Activated CD4-positive, alpha-beta T cell treated with anti-CD3 and anti-CD28 coated beads, Interleukin-2, amount 10 ng/mL, durations not matched to agents 24 days and 14 days (primary cell): Measurements from ENCODE around the gene USB1. TPM values are rescaled to one million over a fixed set of nuclear protein-coding genes. Genes with fewer than 3 reads are reported as not detected.
"Not testable (repeated sequence)": the region's sequence is repeated elsewhere in the genome, so short reads cannot be mapped to it uniquely, and the experiment has no call there.

Experiments used
- DNase-seq: peaks from one replicate; pipeline ENCODE4 v3.0.0; 2022
- H3K27ac Mint-ChIP-seq: one replicate; pipeline ENCODE4 v1.8.0; 2022; ENCODE audit warnings: mild to moderate bottlenecking, mixed read lengths
- H3K27me3 Mint-ChIP-seq: one replicate; pipeline ENCODE4 v1.8.0; 2022; ENCODE audit warnings: mixed read lengths
- H3K36me3 Mint-ChIP-seq: one replicate; pipeline ENCODE4 v1.8.0; 2022; ENCODE audit warnings: low read depth, mild to moderate bottlenecking, mixed read lengths
- H3K4me1 Mint-ChIP-seq: one replicate; pipeline ENCODE4 v1.8.0; 2021; ENCODE audit warnings: mixed read lengths
- H3K4me3 Mint-ChIP-seq: one replicate; pipeline ENCODE4 v1.8.0; 2022; ENCODE audit warnings: mild to moderate bottlenecking, moderate library complexity, mixed read lengths
- H3K9me3 Mint-ChIP-seq: one replicate; pipeline ENCODE4 v1.8.0; 2021; ENCODE audit warnings: mixed read lengths
- intact Hi-C: fragments of 100-400 bp; cut with micrococcal nuclease; formaldehyde crosslinking; loops from one replicate; pipeline ENCODE4 v1.15.1; 2023
- total RNA-seq: library from RNA; stranded (reverse); gene quantifications from 2 replicates; pipeline ENCODE4 v1.2.3, GENCODE V29; 2022

USB1 gene
- total RNA-seq, 1 donor from 2014 or later: 50.9 TPM

DNA sequence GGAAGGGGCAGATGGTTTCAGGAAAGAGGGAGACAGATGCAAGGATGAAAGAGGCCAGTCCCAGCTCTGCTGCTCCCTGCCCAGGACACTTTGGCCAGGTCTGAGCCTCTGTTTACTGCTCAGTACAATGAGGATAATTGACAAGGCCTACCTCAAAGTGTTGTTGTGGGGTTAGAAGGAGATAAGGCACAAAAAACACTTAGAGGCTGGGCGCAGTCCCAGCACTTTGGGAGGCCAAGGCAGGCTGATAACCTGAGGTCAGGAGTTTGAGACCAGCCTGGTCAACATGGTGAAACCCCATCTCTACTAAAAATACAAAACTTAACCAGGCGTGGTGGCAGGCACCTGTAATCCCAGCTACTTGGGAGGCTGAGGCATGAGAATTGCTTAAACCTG is 23.1 kb upstream of the USB1 start:
- intact Hi-C loops, H3K27ac Mint-ChIP-seq, DNase-seq, H3K36me3 Mint-ChIP-seq, H3K27me3 Mint-ChIP-seq, H3K4me1 Mint-ChIP-seq, H3K9me3 Mint-ChIP-seq, H3K4me3 Mint-ChIP-seq: not testable (repeated sequence)

- Mint-ChIP-seq H3K4me1 (peaks cover under 1% of the 10 kb centered on the region), H3K27me3 (peaks cover 4% of the 10 kb centered on the region), H3K36me3 (no peaks in the 10 kb centered on the region), H3K27ac (no peak overlapping the region), H3K4me3 (no peak overlapping the region), H3K9me3 (no peaks in the 10 kb centered on the region)
- intact Hi-C loops: no loop called here
- no peak for DNase-seq
Measured at GRCh38 chr16:57979006-57979585, 22.1 kb upstream of the USB1 start.

- Mint-ChIP-seq H3K4me1 (peaks cover 8% of the 10 kb centered on the region), H3K9me3 (no peaks in the 10 kb centered on the region), H3K4me3 (no peak overlapping the region), H3K27ac (no peak overlapping the region), H3K36me3 (no peaks in the 10 kb centered on the region), H3K27me3 (peaks cover 15% of the 10 kb centered on the region)
- intact Hi-C loops: no loop called here
- DNase-seq: no peak
Measured at GRCh38 chr16:57981636-57982035, 19.6 kb upstream of the USB1 start.

DNA sequence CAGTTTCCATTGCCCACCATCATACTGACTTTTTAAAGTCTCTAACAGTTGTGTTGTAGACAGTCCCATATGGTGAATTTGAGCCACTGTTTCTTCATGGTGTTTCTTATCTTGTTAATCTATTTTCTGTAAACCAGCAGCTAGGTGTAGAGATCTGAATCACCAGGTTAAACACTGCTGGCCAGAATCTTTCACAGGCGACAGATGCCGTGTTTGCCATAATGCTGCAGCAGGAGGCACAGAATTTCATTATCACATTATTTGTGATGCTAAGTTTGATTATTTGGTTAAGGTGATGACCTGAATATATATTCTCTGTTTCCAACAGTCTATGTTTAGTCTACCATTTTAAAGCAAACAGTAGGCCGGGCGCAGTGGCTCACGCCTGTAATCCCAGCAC is 18.8 kb upstream of the USB1 start:
- H3K9me3 Mint-ChIP-seq: no peaks in the 10 kb centered on the region
- no peak for DNase-seq
- peaks cover 13% of the 10 kb centered on the region for H3K27me3 Mint-ChIP-seq
- H3K36me3 Mint-ChIP-seq: no peaks in the 10 kb centered on the region
- peaks cover 8% of the 10 kb centered on the region for H3K4me1 Mint-ChIP-seq
- no peak overlapping the region for H3K27ac Mint-ChIP-seq
- intact Hi-C loops: no loop called here
- H3K4me3 Mint-ChIP-seq: no peak overlapping the region

GRCh38 chr16:57984443-57985203 is 16.6 kb upstream of the USB1 start:
- intact Hi-C loops: loop anchor here (1.0 to 5.0 kb wide), 2 partner anchors 17 to 442 kb away; partner anchors contain the start of genes ADGRG5 and USB1
- H3K27ac Mint-ChIP-seq: peak overlapping the region; percentile 65
- peaks cover 13% of the 10 kb centered on the region for H3K27me3 Mint-ChIP-seq
- peak overlapping the region; percentile 91 for H3K4me3 Mint-ChIP-seq
- H3K9me3 Mint-ChIP-seq: no peaks in the 10 kb centered on the region
- DNase-seq: peak; percentile 97
- peaks cover 8% of the 10 kb centered on the region for H3K4me1 Mint-ChIP-seq
- no peaks in the 10 kb centered on the region for H3K36me3 Mint-ChIP-seq

- H3K9me3 Mint-ChIP-seq: no peaks in the 10 kb centered on the region
- H3K4me1 Mint-ChIP-seq: peaks cover 8% of the 10 kb centered on the region
- H3K36me3 Mint-ChIP-seq: no peaks in the 10 kb centered on the region
- H3K27ac Mint-ChIP-seq: peak overlapping the region; percentile 65
- intact Hi-C loops: loop anchor here (5.0 kb wide), 1 partner anchor 443 kb away; the partner anchor contains the start of gene ADGRG5
- H3K4me3 Mint-ChIP-seq: peak overlapping the region; percentile 91
- no peak for DNase-seq
- peaks cover 13% of the 10 kb centered on the region for H3K27me3 Mint-ChIP-seq
Measured at GRCh38 chr16:57985204-57986181, 15.7 kb upstream of the USB1 start.

- intact Hi-C loops: loop anchor here (5.0 kb wide), 1 partner anchor 444 kb away; the partner anchor contains the start of gene ADGRG5
- Mint-ChIP-seq H3K36me3 (no peaks in the 10 kb centered on the region), H3K27me3 (peaks cover 13% of the 10 kb centered on the region), H3K9me3 (no peaks in the 10 kb centered on the region), H3K4me3 (peak overlapping the region; percentile 24), H3K4me1 (peaks cover 8% of the 10 kb centered on the region), H3K27ac (no peak overlapping the region)
- DNase-seq: no peak
Measured at GRCh38 chr16:57986196-57986595, 15.0 kb upstream of the USB1 start.

DNA sequence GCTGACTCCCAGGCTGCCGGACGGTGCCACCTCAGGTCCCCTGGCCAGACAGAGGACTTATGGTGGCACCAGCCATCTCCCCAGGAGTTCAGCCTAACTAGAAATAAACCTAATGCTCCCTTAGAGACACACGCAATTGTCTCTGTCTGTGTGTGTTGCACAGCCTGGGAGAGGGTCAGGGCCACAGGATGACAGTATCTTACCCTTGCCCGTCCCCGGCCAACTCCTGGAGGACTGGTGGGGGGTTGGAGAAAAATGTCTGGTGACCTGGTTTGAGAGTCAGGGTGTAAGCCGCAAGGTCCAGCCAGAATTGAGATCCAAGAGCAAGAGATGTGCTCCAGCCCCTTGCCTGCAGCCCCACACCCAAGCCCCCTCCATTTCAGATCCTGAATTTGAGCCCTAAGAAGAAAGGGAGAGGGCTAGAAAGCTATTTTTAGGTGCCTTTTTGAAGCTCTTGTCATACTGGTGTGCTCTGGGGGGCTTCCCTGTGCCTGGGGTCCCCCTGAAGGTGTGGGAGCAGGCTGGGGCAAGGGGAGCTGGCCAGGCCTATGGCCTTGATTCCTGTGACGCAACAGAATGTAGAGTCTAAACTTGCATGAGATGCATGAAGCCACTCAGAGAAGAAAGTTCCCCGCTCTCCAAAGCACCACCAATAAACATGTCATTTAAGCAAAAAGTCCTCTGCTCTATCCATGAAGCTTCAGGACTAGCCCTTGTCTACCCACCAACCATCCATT is 13.6 kb upstream of the USB1 start:
- H3K27ac Mint-ChIP-seq: no peak overlapping the region
- intact Hi-C loops: loop anchor here (5.0 kb wide), 1 partner anchor 445 kb away; the partner anchor contains the start of gene ADGRG5

DNA sequence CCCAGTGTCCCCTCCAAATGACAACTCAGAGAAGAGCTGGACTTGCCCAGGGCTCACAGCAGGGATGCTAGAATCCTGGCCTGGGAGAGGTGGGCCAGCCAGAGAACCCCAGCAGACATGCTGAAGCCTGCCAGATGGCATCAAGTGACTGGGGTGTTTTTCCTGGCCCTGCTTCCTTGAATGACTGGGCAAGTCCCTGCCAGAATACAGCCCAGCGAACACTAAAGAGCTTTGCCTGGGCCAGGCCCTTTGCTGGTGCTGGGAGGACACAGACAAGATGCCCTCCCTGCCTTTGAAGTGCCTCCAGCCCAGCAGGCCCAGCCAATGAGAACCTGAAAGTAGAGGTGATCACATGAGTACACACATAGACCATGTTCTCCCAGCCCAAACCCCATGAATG is 12.3 kb upstream of the USB1 start:
- Mint-ChIP-seq H3K36me3 (no peaks in the 10 kb centered on the region), H3K9me3 (no peaks in the 10 kb centered on the region), H3K4me1 (peaks cover 8% of the 10 kb centered on the region), H3K4me3 (no peak overlapping the region), H3K27me3 (peaks cover 13% of the 10 kb centered on the region), H3K27ac (no peak overlapping the region)
- DNase-seq: no peak
- intact Hi-C loops: loop anchor here (5.0 kb wide), 1 partner anchor 447 kb away; the partner anchor contains the start of gene ADGRG5

More for the DNA sequence above, 13.6 kb upstream of the USB1 start:
- H3K36me3 Mint-ChIP-seq: no peaks in the 10 kb centered on the region
- peaks cover 8% of the 10 kb centered on the region for H3K4me1 Mint-ChIP-seq
- DNase-seq: no peak
- no peaks in the 10 kb centered on the region for H3K9me3 Mint-ChIP-seq
- H3K27me3 Mint-ChIP-seq: peaks cover 13% of the 10 kb centered on the region
- no peak overlapping the region for H3K4me3 Mint-ChIP-seq

DNA sequence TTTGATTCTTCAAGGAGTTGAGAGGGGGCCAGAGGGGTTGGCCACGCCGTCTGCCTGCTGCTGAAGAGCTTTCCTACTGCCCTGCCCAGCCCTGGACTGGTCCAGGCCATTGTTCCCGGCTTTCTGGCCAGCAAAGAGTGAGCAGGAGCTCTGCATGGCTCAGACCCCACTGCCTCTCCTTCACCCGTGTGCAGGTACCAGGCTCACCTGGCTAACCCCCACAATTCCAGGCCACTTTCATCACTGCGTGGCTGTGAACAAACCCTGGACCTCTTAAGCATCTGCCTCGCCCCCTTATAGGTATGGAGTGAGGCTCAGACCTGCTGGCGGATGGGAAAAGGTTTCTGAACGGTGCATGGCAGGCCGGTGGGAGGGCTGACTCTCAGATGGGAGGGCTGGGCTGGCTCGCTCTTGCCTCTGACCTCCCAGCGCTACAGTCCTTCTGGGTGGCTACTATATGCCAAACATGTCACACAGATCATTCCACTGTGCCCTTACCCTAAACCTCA is 9.6 kb upstream of the USB1 start:
- H3K4me3 Mint-ChIP-seq: no peak overlapping the region
- no peak overlapping the region for H3K27ac Mint-ChIP-seq
- no peaks in the 10 kb centered on the region for H3K27me3 Mint-ChIP-seq
- peaks cover 16% of the 10 kb centered on the region for H3K4me1 Mint-ChIP-seq
- intact Hi-C loops: no loop called here
- H3K36me3 Mint-ChIP-seq: peaks cover 12% of the 10 kb centered on the region
- no peak for DNase-seq
- H3K9me3 Mint-ChIP-seq: no peaks in the 10 kb centered on the region

GRCh38 chr16:57992084-57992483 is 9.1 kb upstream of the USB1 start:
- Mint-ChIP-seq H3K36me3 (peaks cover 13% of the 10 kb centered on the region), H3K9me3 (no peaks in the 10 kb centered on the region), H3K27me3 (no peaks in the 10 kb centered on the region), H3K4me1 (peaks cover 16% of the 10 kb centered on the region), H3K4me3 (no peak overlapping the region), H3K27ac (no peak overlapping the region)
- intact Hi-C loops: no loop called here
- no peak for DNase-seq

DNA sequence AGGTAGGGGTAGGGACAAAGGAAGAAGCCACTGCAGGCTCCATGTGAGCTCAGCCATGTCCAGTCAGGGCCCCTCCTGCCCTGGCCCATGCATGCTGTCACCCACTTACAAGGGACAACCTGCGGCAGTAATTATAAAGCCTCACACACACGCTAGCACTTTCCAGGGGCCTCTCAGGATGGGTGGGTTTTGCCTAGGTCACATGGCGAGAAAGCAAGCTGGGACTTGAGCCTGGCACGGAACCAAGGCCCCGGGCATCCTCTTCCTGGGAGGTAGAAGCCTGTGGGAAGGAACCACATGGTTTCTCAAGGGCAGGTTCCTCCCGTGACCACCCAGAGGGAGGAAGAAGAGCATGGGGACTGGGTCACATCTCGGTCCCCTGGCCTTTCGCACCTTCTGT is 7.8 kb upstream of the USB1 start:
- Mint-ChIP-seq H3K9me3 (no peaks in the 10 kb centered on the region), H3K27ac (no peak overlapping the region), H3K4me3 (no peak overlapping the region), H3K27me3 (no peaks in the 10 kb centered on the region), H3K4me1 (peaks cover 22% of the 10 kb centered on the region), H3K36me3 (peaks cover 20% of the 10 kb centered on the region)
- intact Hi-C loops: no loop called here
- no peak for DNase-seq

- DNase-seq: no peak
- intact Hi-C loops: no loop called here
- no peak overlapping the region for H3K27ac Mint-ChIP-seq
Measured at GRCh38 chr16:57993897-57994296, 7.3 kb upstream of the USB1 start.

More at GRCh38 chr16:57993897-57994296, 7.3 kb upstream of the USB1 start:
- Mint-ChIP-seq H3K27me3 (no peaks in the 10 kb centered on the region), H3K36me3 (peaks cover 21% of the 10 kb centered on the region), H3K4me3 (no peak overlapping the region), H3K9me3 (no peaks in the 10 kb centered on the region), H3K4me1 (peaks cover 27% of the 10 kb centered on the region)
